ENCODE results near the gene DYNLL2.
"Not testable (repeated sequence)": the region's sequence is repeated elsewhere in the genome, so short reads cannot be mapped to it uniquely, and the experiment has no call there.

The DYNLL2 gene

GRCh38 chr17:58107306-58107705 is 24.1 kb downstream of the DYNLL2 start:
- no peak for DNase-seq

GRCh38 chr17:58109197-58109596 is 26.0 kb downstream of the DYNLL2 start:
- DNase-seq, result no peak

- no peak for DNase-seq
Measured at GRCh38 chr17:58110012-58110411, 26.8 kb downstream of the DYNLL2 start.

- no peak for DNase-seq
Measured at GRCh38 chr17:58111676-58112075, 28.5 kb downstream of the DYNLL2 start.

DNA sequence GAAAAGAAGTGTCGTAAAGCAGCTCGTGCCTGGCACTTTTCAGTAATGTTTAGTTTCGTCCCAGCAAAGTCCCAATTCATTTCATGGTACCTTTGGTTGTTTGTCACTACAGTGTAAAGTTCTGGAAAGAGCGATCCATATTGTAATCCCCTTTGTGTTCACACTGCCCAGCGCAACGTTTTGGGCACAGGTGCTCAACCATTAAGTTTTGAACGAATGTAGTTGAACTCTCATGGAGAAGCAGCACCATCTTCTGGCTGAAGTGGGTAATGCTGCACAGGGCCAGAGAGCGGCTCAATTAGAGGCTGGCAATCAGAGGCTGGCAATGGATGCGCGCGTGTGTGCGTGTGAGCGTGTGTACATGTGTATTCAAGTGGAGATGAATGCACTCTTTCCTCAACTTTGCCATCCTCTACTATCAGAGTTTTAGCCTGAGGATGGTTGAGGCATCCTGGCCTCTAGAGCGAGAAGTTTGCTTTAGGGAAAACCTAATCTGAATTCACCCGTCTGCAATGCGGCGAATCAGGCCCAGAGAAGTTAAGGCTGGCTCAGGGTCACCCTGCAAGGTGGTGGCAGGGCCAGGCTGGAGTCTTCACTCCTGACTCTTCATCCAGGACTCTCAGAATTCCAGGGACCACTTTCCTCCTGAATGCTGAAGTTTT is 29.9 kb downstream of the DYNLL2 start:
- peak; percentile 48 to 79 for DNase-seq

DNA sequence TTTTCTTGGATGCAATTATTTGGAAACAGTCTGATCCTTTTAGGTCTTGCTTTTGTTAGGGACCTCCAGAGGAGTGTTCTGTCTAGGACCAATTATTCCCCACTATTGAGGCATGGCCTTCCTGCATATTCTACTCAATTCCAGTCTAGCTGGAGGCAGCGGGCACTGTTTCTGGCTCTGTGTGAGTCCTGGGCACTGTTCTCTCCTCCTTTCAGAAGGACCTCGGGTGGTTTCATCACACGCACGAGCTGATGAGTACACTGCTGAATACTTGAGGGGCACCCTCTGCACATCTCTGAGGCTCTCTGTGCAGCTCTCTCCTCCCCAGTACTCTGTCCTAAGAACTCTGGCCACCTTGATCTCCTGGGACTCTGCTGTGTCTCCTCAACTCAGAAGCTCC is 30.7 kb downstream of the DYNLL2 start:
- DNase-seq, result no peak

GRCh38 chr17:58117382-58117781 is 34.2 kb downstream of the DYNLL2 start:
- DNase-seq, result no peak

GRCh38 chr17:58119491-58119890 is 36.3 kb downstream of the DYNLL2 start:
- no peak for DNase-seq

GRCh38 chr17:58120195-58120822 is 37.1 kb downstream of the DYNLL2 start:
- DNase-seq, result no peak

DNA sequence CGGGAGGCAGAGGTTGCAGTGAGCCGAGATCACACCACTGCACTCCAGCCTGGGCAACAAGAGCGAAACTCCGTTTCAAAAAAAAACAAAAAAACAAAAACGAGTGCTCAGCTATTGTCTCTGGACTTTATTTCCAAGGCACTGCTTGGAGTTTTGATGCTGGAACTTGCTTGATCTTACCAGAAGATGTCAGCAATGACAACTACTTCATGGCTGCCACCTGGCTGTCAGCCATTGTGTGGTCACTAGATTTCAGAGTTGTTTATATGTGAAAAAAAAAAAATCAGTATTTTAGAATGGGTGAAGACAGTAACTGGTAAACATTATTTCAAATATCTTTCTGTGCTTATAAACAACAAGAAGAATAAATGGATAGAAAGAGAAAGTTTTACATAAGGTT is 38.7 kb downstream of the DYNLL2 start:
- DNase-seq, result peak; percentile 19 to 43

DNA sequence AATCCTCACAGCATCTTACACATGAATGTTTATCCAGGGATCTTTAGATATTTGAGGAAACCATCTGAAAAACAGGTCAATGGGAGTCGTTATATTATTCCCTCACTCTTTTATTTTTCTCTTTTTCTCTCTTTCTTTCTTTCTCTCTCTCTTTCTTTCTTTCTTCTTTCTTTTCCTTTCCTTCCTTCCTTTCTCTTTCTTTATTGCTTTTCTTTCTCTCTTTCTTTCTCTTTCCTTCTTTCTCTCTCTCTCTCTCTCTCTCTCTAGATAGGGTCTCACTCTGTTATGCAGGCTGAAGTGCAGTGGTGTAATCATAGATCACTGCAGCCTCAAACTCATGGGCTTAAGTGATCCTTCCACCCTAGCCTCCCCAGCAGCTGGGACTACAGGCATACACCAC is 44.6 kb downstream of the DYNLL2 start:
- no peak for DNase-seq

GRCh38 chr17:58132697-58133096 is 49.5 kb downstream of the DYNLL2 start:
- DNase-seq, result not testable (repeated sequence)

- DNase-seq, result no peak
Measured at GRCh38 chr17:58136669-58137279, 53.6 kb downstream of the DYNLL2 start.

- no peak for DNase-seq
Measured at GRCh38 chr17:58141505-58141904, 58.3 kb downstream of the DYNLL2 start.

DNA sequence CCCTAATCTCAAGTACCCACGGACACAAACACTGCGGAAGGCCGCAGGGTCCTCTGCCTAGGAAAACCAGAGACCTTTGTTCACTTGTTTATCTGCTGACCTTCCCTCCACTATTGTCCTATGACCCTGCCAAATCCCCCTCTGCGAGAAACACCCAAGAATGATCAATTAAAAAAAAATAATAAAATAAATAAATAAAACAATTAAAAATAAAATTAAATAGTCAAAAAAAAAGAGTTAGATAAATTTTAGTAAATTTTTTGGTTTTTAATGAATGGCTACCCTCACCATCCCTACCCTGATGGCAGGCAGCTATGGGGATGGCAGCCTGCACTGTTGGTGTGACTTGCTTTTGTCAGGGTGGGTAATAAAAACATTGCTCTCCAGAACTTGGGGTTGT is 60.1 kb downstream of the DYNLL2 start:
- DNase-seq, result not testable (repeated sequence)

- no peak for DNase-seq
Measured at GRCh38 chr17:58144801-58145200, 61.6 kb downstream of the DYNLL2 start.
